Smooth muscle cell (in vitro differentiated cells): ENCODE measurements around the gene PLXND1. TPM values are rescaled to one million over a fixed set of nuclear protein-coding genes. Genes with fewer than 3 reads are reported as not detected.

ENCODE experiments used
- DNase-seq: peaks from one replicate; lab custom pipeline; 2025; ENCODE audit not compliant: unreplicated experiment; lab: John Stamatoyannopoulos, UW
- H2AFZ ChIP-seq: fragments of 200-600 bp; sonication (generic); 2 replicates; pipeline ENCODE4 v1.6.0; 2016; ENCODE audit warnings: antibody characterized with exemption, low read depth, mild to moderate bottlenecking
- H3F3A ChIP-seq: fragments of 200-600 bp; sonication (generic); 2 replicates; pipeline ENCODE4 v1.6.0; 2017; ENCODE audit warnings: antibody characterized with exemption, low read depth
- H3K27ac ChIP-seq: fragments of 200-600 bp; sonication (generic); 2 replicates; pipeline ENCODE4 v1.5.1; 2016; ENCODE audit warnings: low read depth, mild to moderate bottlenecking
- H3K27me3 ChIP-seq: fragments of 200-600 bp; sonication (generic); 2 replicates; pipeline ENCODE4 v1.6.1; 2016; ENCODE audit warnings: low read depth, mild to moderate bottlenecking
- H3K36me3 ChIP-seq: fragments of 200-600 bp; sonication (generic); 2 replicates; pipeline ENCODE4 v1.5.1; 2016; ENCODE audit warnings: low read depth
- H3K4me1 ChIP-seq: fragments of 200-600 bp; sonication (generic); 2 replicates; pipeline ENCODE4 v1.5.1; 2016; ENCODE audit warnings: low read depth
- H3K4me2 ChIP-seq: fragments of 200-600 bp; sonication (generic); 2 replicates; pipeline ENCODE4 v1.6.0; 2016; ENCODE audit warnings: mild to moderate bottlenecking
- H3K4me3 ChIP-seq: fragments of 200-600 bp; sonication (generic); 2 replicates; pipeline ENCODE4 v1.5.1; 2016; ENCODE audit warnings: mild to moderate bottlenecking
- H3K79me2 ChIP-seq: fragments of 200-600 bp; sonication (generic); 2 replicates; pipeline ENCODE4 v1.6.0; 2016; ENCODE audit warnings: low read depth, mild to moderate bottlenecking
- H3K9ac ChIP-seq: fragments of 200-600 bp; sonication (generic); 2 replicates; pipeline ENCODE4 v1.6.0; 2016; ENCODE audit warnings: low read depth
- H3K9me3 ChIP-seq: fragments of 200-600 bp; sonication (generic); replicated peaks from 2 replicates; pipeline ENCODE4 v1.5.1; 2016; ENCODE audit warnings: low read depth
- H4K20me1 ChIP-seq: fragments of 200-600 bp; sonication (generic); 2 replicates; pipeline ENCODE4 v1.6.0; 2016; ENCODE audit warnings: low read depth
- WGBS: methylation state at CpG from one replicate; pipeline ENCODE4 v1.1.7; 2016; ENCODE audit warnings: low lambda C conversion rate; 5-methylcytosine and 5-hydroxymethylcytosine counted together
- polyA plus RNA-seq: library from polyadenylated mRNA; unstranded; fragments of >200 nt; fragmentation: Nextera tagmentation; extraction: Ambion mirVana; gene quantifications from 2 replicates; pipeline ENCODE4 v1.2.1, GENCODE V29; 2016
- total RNA-seq: library from RNA; depleted of rRNA; stranded (reverse); fragments of >200 nt; gene quantifications from 2 replicates; pipeline ENCODE4 v1.2.3, GENCODE V29; 2014
- TF ChIP-seq, protein P1 (sequence below): fragments of 200-600 bp; sonication (generic); IDR thresholded peaks from 2 replicates; pipeline ENCODE4 v1.5.1; 2017; ENCODE audit warnings: borderline replicate concordance, mild to moderate bottlenecking, antibody characterized with exemption; ENCODE audit not compliant: insufficient read depth, poor library complexity, severe bottlenecking

PLXND1 gene
- total and polyA plus RNA-seq, 2 experiments from 2014 or later = 75.8 to 94.3 TPM

- no peaks in the 10 kb centered on the region for H3K9me3 ChIP-seq
- no peaks in the 10 kb centered on the region for H3K36me3 ChIP-seq
- 63% methylated on average over 10 of the region's 10 CpGs for WGBS
- peak overlapping the region; percentile 51 for H3K4me2 ChIP-seq
- no peaks in the 10 kb centered on the region for H3K27me3 ChIP-seq
- H3K4me1 ChIP-seq = peaks cover 47% of the 10 kb centered on the region
- peak overlapping the region; percentile 78 for H3K27ac ChIP-seq
- peaks cover 29% of the 10 kb centered on the region for H3F3A ChIP-seq
- no peak for DNase-seq
- H3K9ac ChIP-seq = no peak overlapping the region
- peaks cover 4% of the 10 kb centered on the region for H4K20me1 ChIP-seq
- H3K4me3 ChIP-seq = no peak overlapping the region
- TF ChIP-seq, protein P1, sequence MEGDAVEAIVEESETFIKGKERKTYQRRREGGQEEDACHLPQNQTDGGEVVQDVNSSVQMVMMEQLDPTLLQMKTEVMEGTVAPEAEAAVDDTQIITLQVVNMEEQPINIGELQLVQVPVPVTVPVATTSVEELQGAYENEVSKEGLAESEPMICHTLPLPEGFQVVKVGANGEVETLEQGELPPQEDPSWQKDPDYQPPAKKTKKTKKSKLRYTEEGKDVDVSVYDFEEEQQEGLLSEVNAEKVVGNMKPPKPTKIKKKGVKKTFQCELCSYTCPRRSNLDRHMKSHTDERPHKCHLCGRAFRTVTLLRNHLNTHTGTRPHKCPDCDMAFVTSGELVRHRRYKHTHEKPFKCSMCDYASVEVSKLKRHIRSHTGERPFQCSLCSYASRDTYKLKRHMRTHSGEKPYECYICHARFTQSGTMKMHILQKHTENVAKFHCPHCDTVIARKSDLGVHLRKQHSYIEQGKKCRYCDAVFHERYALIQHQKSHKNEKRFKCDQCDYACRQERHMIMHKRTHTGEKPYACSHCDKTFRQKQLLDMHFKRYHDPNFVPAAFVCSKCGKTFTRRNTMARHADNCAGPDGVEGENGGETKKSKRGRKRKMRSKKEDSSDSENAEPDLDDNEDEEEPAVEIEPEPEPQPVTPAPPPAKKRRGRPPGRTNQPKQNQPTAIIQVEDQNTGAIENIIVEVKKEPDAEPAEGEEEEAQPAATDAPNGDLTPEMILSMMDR = no peak
- H2AFZ ChIP-seq = no peak overlapping the region
- peaks cover 88% of the 10 kb centered on the region for H3K79me2 ChIP-seq
These were observed 12.1 kb downstream of the PLXND1 start for GRCh38 chr3:129594409-129594808.

- Histone ChIP-seq H3K79me2 (peaks cover 88% of the 10 kb centered on the region), H4K20me1 (peaks cover 4% of the 10 kb centered on the region), H3K27me3 (no peaks in the 10 kb centered on the region), H3K27ac (peak overlapping the region; percentile 78), H3K36me3 (no peaks in the 10 kb centered on the region), H2AFZ (no peak overlapping the region), H3K4me1 (peaks cover 47% of the 10 kb centered on the region), H3K4me2 (peak overlapping the region; percentile 80), H3K9ac (peak overlapping the region; percentile 45), H3K9me3 (no peaks in the 10 kb centered on the region), H3F3A (peaks cover 26% of the 10 kb centered on the region), H3K4me3 (no peak overlapping the region)
- TF ChIP-seq, protein P1 = no peak
- peak; percentile 11 for DNase-seq
- WGBS = 46% methylated on average over 22 of the region's 22 CpGs
These were observed 12.7 kb downstream of the PLXND1 start for GRCh38 chr3:129593595-129594339.

DNA sequence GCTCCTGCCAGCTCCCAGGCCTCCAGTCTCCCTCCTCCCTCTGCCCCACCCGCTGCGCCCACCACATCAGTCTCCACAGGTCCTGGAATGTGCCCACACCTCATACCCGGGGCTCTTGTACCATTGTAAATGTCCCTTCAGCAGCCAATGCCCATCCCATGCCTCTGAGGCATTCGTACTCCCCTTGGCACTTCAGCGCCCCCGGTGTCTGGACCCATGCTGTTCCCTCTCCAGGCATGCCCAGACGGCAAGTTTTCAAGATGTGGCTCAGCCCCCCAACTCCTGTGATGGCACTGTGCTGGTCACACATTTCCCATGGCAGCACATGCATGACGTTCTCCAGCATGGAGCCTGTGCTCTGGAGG is 13.3 kb downstream of the PLXND1 start:
- H3K79me2 ChIP-seq = peaks cover 88% of the 10 kb centered on the region

More for the DNA sequence above, 13.3 kb downstream of the PLXND1 start:
- H3K4me3 ChIP-seq = no peak overlapping the region
- TF ChIP-seq, protein P1 = no peak
- H3K4me1 ChIP-seq = peaks cover 47% of the 10 kb centered on the region
- H3K9ac ChIP-seq = peak overlapping the region; percentile 45
- H3K9me3 ChIP-seq = no peaks in the 10 kb centered on the region
- H4K20me1 ChIP-seq = peaks cover 8% of the 10 kb centered on the region
- peak overlapping the region; percentile 78 for H3K27ac ChIP-seq
- no peak for DNase-seq
- no peak overlapping the region for H2AFZ ChIP-seq
- no peaks in the 10 kb centered on the region for H3K36me3 ChIP-seq
- peak overlapping the region; percentile 80 for H3K4me2 ChIP-seq
- peaks cover 23% of the 10 kb centered on the region for H3F3A ChIP-seq
- WGBS = 73% methylated on average over 8 of the region's 8 CpGs
- H3K27me3 ChIP-seq = no peaks in the 10 kb centered on the region
